ENCODE measurements around the gene IFITM2. TPM values are rescaled to one million over a fixed set of nuclear protein-coding genes. Genes with fewer than 3 reads are reported as not detected.

The IFITM2 gene
- polyA plus RNA-seq, 1 donor from 2014 or later = 1,305 TPM

Other genes with a start within 250 kb of the IFITM2 start
- not detected for gene SCGB1C1, start 114.7 kb upstream of the IFITM2 start, polyA plus RNA-seq
- 44.4 TPM for gene BET1L, start 100.4 kb upstream of the IFITM2 start, polyA plus RNA-seq
- 65.7 TPM for gene RIC8A, start 100.1 kb upstream of the IFITM2 start, polyA plus RNA-seq
- 11.6 TPM for gene SIRT3, start 71.5 kb upstream of the IFITM2 start, polyA plus RNA-seq
- 179 TPM for gene PSMD13, start 70.8 kb upstream of the IFITM2 start, polyA plus RNA-seq
- 5.9 TPM for gene NLRP6, start 29.4 kb upstream of the IFITM2 start, polyA plus RNA-seq
- 6.1 TPM for gene PGGHG, start 18.7 kb upstream of the IFITM2 start, polyA plus RNA-seq
- gene IFITM5, start 8.3 kb upstream of the IFITM2 start, polyA plus RNA-seq = not detected
- gene IFITM1, start 6.2 kb downstream of the IFITM2 start, polyA plus RNA-seq = 233 TPM
- gene IFITM3, start 13.0 kb downstream of the IFITM2 start, polyA plus RNA-seq = 1.4 TPM
- not detected for gene B4GALNT4, start 61.7 kb downstream of the IFITM2 start, polyA plus RNA-seq
- not detected for gene PKP3, start 86.4 kb downstream of the IFITM2 start, polyA plus RNA-seq
- 130 TPM for gene SIGIRR, start 107.2 kb downstream of the IFITM2 start, polyA plus RNA-seq
- gene ANO9, start 134.2 kb downstream of the IFITM2 start, polyA plus RNA-seq = 4.9 TPM
- gene PTDSS2, start 142.5 kb downstream of the IFITM2 start, polyA plus RNA-seq = 10.9 TPM
- 202 TPM for gene RNH1, start 199.4 kb downstream of the IFITM2 start, polyA plus RNA-seq
- gene HRAS, start 227.8 kb downstream of the IFITM2 start, polyA plus RNA-seq = 22.5 TPM
- gene LRRC56, start 229.7 kb downstream of the IFITM2 start, polyA plus RNA-seq = 2.6 TPM